HCT116 (cell line): ENCODE measurements around the gene CCSER1. TPM values are rescaled to one million over a fixed set of nuclear protein-coding genes. Genes with fewer than 3 reads are reported as not detected.

Experiments used
- ATAC-seq: fragments of 200-7000 bp; cut with Tn5 transposase; 2 replicates; pipeline ENCODE4 v1.9.1; 2020; ENCODE audit warnings: mild to moderate bottlenecking, moderate library complexity
- BruUV-seq: library from RNA; stranded (reverse); fragments of 400-500 nt; replicated peaks from 2 replicates; lab custom pipeline; 2021; lab: Mats Ljungman, UMichigan
- CTCF ChIA-PET: fragments of 300-600 bp; sonication (Branson Sonifier 250); formaldehyde crosslinking; loops from one replicate; lab custom pipeline; 2021; ENCODE audit warnings: antibody characterized with exemption; lab: Charles Lee
- POLR2A ChIA-PET: fragments of 300-600, 350-600 bp; sonication (Branson Sonifier 250); formaldehyde crosslinking; loops from one replicate; lab custom pipeline; 2021; ENCODE audit warnings: antibody characterized with exemption; lab: Charles Lee
- RAD21 ChIA-PET, 2 experiments: fragments of 300-600 bp; sonication (Branson Sonifier 250); formaldehyde crosslinking; loops; one replicate each; lab custom pipeline; 2023; ENCODE audit warnings: low total read pairs in 2 of 2; ENCODE audit not compliant: uncharacterized antibody in 2 of 2, unreplicated experiment in 2 of 2, low non-redundant PET in 1 of 2; lab: Charles Lee
- DNase-seq: peaks from one replicate; pipeline ENCODE4 v3.0.0-alpha.2; 2010; ENCODE audit warnings: low read depth, low spot score
- H2AFZ ChIP-seq: fragments of 200-600 bp; shearing (Covaris generic), sonication (generic); 2 replicates; pipeline ENCODE4 v1.6.1; 2017; ENCODE audit warnings: low read depth, mixed run types, mixed read lengths, antibody characterized with exemption, low read length; ENCODE audit not compliant: poor library complexity, severe bottlenecking
- H3K27ac ChIP-seq: 2 replicates; pipeline ENCODE4 v1.5.1; 2012; ENCODE audit warnings: low read depth, low read length
- H3K27me3 ChIP-seq: fragments of 200-600 bp; sonication (generic); 2 replicates; pipeline ENCODE4 v1.6.1; 2016; ENCODE audit warnings: mixed run types, low read length, mixed read lengths; ENCODE audit not compliant: insufficient read depth
- H3K36me3 ChIP-seq, 2 experiments: fragments of 200-500 bp in 1 of 2; fragments of 200-600 bp in 1 of 2; sonication (Bioruptor generic) in 1 of 2; sonication (generic) in 1 of 2; 2 replicates each; pipeline versions ENCODE4 v1.5.1 to v1.6.1; 2014 to 2016; ENCODE audit warnings: low read length in 2 of 2, inconsistent platforms in 1 of 2, mixed read lengths in 1 of 2, mixed run types in 1 of 2; ENCODE audit not compliant: insufficient read depth in 2 of 2, control insufficient read depth in 1 of 2
- H3K4me1 ChIP-seq, 2 experiments: fragments of 200-600 bp in 1 of 2; sonication (generic) in 1 of 2; 2 replicates each; pipeline versions ENCODE4 v1.5.1 to v1.6.1; 2012 to 2017; ENCODE audit warnings: low read length in 2 of 2, inconsistent platforms in 1 of 2, mild to moderate bottlenecking in 1 of 2, mixed read lengths in 1 of 2, mixed run types in 1 of 2, moderate library complexity in 1 of 2; ENCODE audit not compliant: insufficient read depth in 2 of 2, control insufficient read depth in 1 of 2
- H3K4me2 ChIP-seq: fragments of 200-600 bp; sonication (generic); 2 replicates; pipeline ENCODE4 v1.6.1; 2017; ENCODE audit warnings: mixed run types, low read length, mixed read lengths
- H3K4me3 ChIP-seq, 2 experiments: fragments of 200-600 bp in 1 of 2; sonication (generic) in 1 of 2; replicated peaks in 1 of 2; 2 replicates each; pipeline ENCODE4 v1.5.1; 2011 to 2016; ENCODE audit warnings: low read length in 2 of 2, control low read depth in 1 of 2, low read depth in 1 of 2, mild to moderate bottlenecking in 1 of 2, mixed read lengths in 1 of 2, mixed run types in 1 of 2
- H3K79me2 ChIP-seq: fragments of 200-600 bp; sonication (generic); 2 replicates; pipeline ENCODE4 v1.6.1; 2017; ENCODE audit warnings: mild to moderate bottlenecking, mixed run types, low read length, moderate library complexity, mixed read lengths; ENCODE audit not compliant: insufficient read depth
- H3K9ac ChIP-seq: fragments of 200-600 bp; sonication (generic); 2 replicates; pipeline ENCODE4 v1.6.1; 2016; ENCODE audit warnings: low read length, mixed read lengths
- H3K9me2 ChIP-seq: fragments of 200-600 bp; sonication (generic), shearing (Covaris generic); 2 replicates; pipeline ENCODE4 v1.6.1; 2017; ENCODE audit warnings: mixed run types, mild to moderate bottlenecking, moderate library complexity; ENCODE audit not compliant: insufficient read depth
- H3K9me3 ChIP-seq, 2 experiments: fragments of 200-500 bp in 1 of 2; fragments of 200-600 bp in 1 of 2; sonication (Bioruptor generic) in 1 of 2; sonication (generic) in 1 of 2; 2 replicates each; pipeline ENCODE4 v1.6.1; 2014 to 2017; ENCODE audit warnings: low read length in 2 of 2, mixed read lengths in 2 of 2, inconsistent platforms in 1 of 2, low read depth in 1 of 2, mild to moderate bottlenecking in 1 of 2, mixed run types in 1 of 2, moderate library complexity in 1 of 2; ENCODE audit not compliant: control insufficient read depth in 1 of 2, insufficient read depth in 1 of 2
- H4K20me1 ChIP-seq: fragments of 200-600 bp; sonication (generic), shearing (Covaris generic); 2 replicates; pipeline ENCODE4 v1.6.1; 2017; ENCODE audit warnings: mixed run types, mild to moderate bottlenecking, moderate library complexity; ENCODE audit not compliant: insufficient read depth
- CBX3 ChIP-seq: IDR thresholded peaks from 2 replicates; pipeline ENCODE4 v1.6.1; 2012; ENCODE audit warnings: low read depth
- CEBPB ChIP-seq: IDR thresholded peaks from 2 replicates; pipeline ENCODE4 v1.6.1; 2012; ENCODE audit warnings: low read depth
- EGR1 ChIP-seq: IDR thresholded peaks from 2 replicates; pipeline ENCODE4 v1.6.1; 2012; ENCODE audit warnings: low read depth
- ELF1 ChIP-seq: IDR thresholded peaks from 2 replicates; pipeline ENCODE4 v1.6.1; 2012; ENCODE audit warnings: low read depth, borderline replicate concordance
- EZH2 ChIP-seq: fragments of 200-600 bp; sonication (generic); IDR thresholded peaks from 2 replicates; pipeline ENCODE4 v1.6.1; 2017; ENCODE audit warnings: antibody characterized with exemption, mixed run types
- EZH2phosphoT487 ChIP-seq: fragments of 200-600 bp; IDR thresholded peaks from 2 replicates; pipeline ENCODE4 v1.6.1; 2018; ENCODE audit warnings: antibody characterized with exemption, borderline replicate concordance
- FOSL1 ChIP-seq: IDR thresholded peaks from 2 replicates; pipeline ENCODE4 v1.6.1; 2012; ENCODE audit warnings: low read depth
- POLR2A ChIP-seq: IDR thresholded peaks from 2 replicates; pipeline ENCODE4 v1.7.0; 2011; ENCODE audit warnings: borderline replicate concordance; ENCODE audit not compliant: insufficient read depth, insufficient read length; ENCODE audit errors: extremely low read depth
- RAD21 ChIP-seq: IDR thresholded peaks from 2 replicates; pipeline ENCODE4 v1.6.1; 2012; ENCODE audit warnings: low read depth, mild to moderate bottlenecking
- SP1 ChIP-seq: IDR thresholded peaks from 2 replicates; pipeline ENCODE4 v1.6.1; 2012; ENCODE audit warnings: low read depth
- SRF ChIP-seq: IDR thresholded peaks from 2 replicates; pipeline ENCODE4 v1.6.1; 2012; ENCODE audit warnings: low read depth
- TCF7L2 ChIP-seq: IDR thresholded peaks from 2 replicates; pipeline ENCODE4 v1.7.0; 2011; ENCODE audit warnings: borderline replicate concordance, inconsistent platforms; ENCODE audit not compliant: insufficient read depth, insufficient read length; ENCODE audit errors: extremely low read depth
- YY1 ChIP-seq: IDR thresholded peaks from 2 replicates; pipeline ENCODE4 v1.6.1; 2011; ENCODE audit warnings: low read length, low read depth, moderate library complexity, mild to moderate bottlenecking; ENCODE audit not compliant: insufficient replicate concordance; ENCODE audit errors: extremely low read depth
- ZFX ChIP-seq: fragments of 450-650 bp; IDR thresholded peaks from 2 replicates; pipeline ENCODE4 v1.6.1; 2017
- ZNF274 ChIP-seq: fragments of 200-500 bp; sonication (Bioruptor generic); IDR thresholded peaks from 2 replicates; pipeline ENCODE4 v1.6.1; 2014; ENCODE audit warnings: mild to moderate bottlenecking, low read depth, low read length, inconsistent platforms
- intact Hi-C: fragments of 100-400 bp; cut with micrococcal nuclease; formaldehyde crosslinking; loops from 2 replicates; pipeline ENCODE4 v1.10.0; 2022
- total RNA-seq: library from RNA; stranded (reverse); gene quantifications from one replicate; pipeline ENCODE4 v1.2.1, GENCODE V29; 2021; ENCODE audit not compliant: unreplicated experiment
- TF ChIP-seq, protein P1 (sequence below): IDR thresholded peaks from 2 replicates; pipeline ENCODE4 v1.6.1; 2012; ENCODE audit warnings: low read depth
- TF ChIP-seq, protein P2 (sequence below): IDR thresholded peaks from 2 replicates; pipeline ENCODE4 v1.6.1; 2011; ENCODE audit warnings: mild to moderate bottlenecking, low read length, moderate library complexity; ENCODE audit not compliant: insufficient replicate concordance; ENCODE audit errors: extremely low read depth
- TF ChIP-seq, protein P3 (sequence below), 3 experiments: fragments of 200-600 bp in 1 of 3; sonication (generic) in 1 of 3; IDR thresholded peaks in 2 of 3; conservative IDR thresholded peaks in 1 of 3; 2 replicates each; pipeline ENCODE4 v1.5.1; 2012 to 2017; ENCODE audit warnings: low read depth in 2 of 3, low read length in 2 of 3, antibody characterized with exemption in 1 of 3, borderline replicate concordance in 1 of 3, control low read depth in 1 of 3, mild to moderate bottlenecking in 1 of 3, mixed read lengths in 1 of 3, mixed run types in 1 of 3, moderate library complexity in 1 of 3; ENCODE audit not compliant: insufficient read depth in 1 of 3

The CCSER1 gene
- total RNA-seq, 1 experiment from 2014 or later, result 6.7 TPM

DNA sequence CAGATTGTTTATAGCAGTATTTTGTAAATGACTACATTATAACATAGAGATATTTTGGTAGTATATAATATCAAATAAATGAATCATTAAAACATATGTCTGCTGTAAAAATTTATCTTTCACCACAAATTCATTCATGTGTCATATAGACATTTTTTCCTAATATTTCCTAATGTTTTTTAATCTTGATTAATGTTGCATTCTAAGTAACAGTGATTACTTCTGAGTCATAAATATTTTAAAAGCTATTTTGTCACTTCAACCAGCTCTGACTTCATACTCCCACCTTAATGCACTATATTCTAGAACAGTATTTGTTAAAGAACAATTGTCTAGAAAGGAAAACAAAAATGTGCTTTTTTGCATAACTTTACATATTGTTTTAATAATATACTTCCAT is 904.6 kb downstream of the CCSER1 start:
- no peak for ATAC-seq
- H3K9ac ChIP-seq, result no peak overlapping the region
- DNase-seq, result no peak
- TF ChIP-seq TCF7L2, result no peak
- no peak for TF ChIP-seq POLR2A
- TF ChIP-seq EZH2, result no peak
- no peak for TF ChIP-seq ZFX
- TF ChIP-seq RAD21, result no peak
- no peak for TF ChIP-seq ELF1
- TF ChIP-seq FOSL1, result no peak
- TF ChIP-seq, protein P1, sequence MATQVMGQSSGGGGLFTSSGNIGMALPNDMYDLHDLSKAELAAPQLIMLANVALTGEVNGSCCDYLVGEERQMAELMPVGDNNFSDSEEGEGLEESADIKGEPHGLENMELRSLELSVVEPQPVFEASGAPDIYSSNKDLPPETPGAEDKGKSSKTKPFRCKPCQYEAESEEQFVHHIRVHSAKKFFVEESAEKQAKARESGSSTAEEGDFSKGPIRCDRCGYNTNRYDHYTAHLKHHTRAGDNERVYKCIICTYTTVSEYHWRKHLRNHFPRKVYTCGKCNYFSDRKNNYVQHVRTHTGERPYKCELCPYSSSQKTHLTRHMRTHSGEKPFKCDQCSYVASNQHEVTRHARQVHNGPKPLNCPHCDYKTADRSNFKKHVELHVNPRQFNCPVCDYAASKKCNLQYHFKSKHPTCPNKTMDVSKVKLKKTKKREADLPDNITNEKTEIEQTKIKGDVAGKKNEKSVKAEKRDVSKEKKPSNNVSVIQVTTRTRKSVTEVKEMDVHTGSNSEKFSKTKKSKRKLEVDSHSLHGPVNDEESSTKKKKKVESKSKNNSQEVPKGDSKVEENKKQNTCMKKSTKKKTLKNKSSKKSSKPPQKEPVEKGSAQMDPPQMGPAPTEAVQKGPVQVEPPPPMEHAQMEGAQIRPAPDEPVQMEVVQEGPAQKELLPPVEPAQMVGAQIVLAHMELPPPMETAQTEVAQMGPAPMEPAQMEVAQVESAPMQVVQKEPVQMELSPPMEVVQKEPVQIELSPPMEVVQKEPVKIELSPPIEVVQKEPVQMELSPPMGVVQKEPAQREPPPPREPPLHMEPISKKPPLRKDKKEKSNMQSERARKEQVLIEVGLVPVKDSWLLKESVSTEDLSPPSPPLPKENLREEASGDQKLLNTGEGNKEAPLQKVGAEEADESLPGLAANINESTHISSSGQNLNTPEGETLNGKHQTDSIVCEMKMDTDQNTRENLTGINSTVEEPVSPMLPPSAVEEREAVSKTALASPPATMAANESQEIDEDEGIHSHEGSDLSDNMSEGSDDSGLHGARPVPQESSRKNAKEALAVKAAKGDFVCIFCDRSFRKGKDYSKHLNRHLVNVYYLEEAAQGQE, result no peak
- TF ChIP-seq YY1, result no peak
- TF ChIP-seq SRF, result no peak
- no peak for TF ChIP-seq EGR1
- TF ChIP-seq SP1, result no peak
- TF ChIP-seq, protein P2, sequence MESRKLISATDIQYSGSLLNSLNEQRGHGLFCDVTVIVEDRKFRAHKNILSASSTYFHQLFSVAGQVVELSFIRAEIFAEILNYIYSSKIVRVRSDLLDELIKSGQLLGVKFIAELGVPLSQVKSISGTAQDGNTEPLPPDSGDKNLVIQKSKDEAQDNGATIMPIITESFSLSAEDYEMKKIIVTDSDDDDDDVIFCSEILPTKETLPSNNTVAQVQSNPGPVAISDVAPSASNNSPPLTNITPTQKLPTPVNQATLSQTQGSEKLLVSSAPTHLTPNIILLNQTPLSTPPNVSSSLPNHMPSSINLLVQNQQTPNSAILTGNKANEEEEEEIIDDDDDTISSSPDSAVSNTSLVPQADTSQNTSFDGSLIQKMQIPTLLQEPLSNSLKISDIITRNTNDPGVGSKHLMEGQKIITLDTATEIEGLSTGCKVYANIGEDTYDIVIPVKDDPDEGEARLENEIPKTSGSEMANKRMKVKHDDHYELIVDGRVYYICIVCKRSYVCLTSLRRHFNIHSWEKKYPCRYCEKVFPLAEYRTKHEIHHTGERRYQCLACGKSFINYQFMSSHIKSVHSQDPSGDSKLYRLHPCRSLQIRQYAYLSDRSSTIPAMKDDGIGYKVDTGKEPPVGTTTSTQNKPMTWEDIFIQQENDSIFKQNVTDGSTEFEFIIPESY, result no peak
- TF ChIP-seq ZNF274, result no peak
- TF ChIP-seq, protein P3, sequence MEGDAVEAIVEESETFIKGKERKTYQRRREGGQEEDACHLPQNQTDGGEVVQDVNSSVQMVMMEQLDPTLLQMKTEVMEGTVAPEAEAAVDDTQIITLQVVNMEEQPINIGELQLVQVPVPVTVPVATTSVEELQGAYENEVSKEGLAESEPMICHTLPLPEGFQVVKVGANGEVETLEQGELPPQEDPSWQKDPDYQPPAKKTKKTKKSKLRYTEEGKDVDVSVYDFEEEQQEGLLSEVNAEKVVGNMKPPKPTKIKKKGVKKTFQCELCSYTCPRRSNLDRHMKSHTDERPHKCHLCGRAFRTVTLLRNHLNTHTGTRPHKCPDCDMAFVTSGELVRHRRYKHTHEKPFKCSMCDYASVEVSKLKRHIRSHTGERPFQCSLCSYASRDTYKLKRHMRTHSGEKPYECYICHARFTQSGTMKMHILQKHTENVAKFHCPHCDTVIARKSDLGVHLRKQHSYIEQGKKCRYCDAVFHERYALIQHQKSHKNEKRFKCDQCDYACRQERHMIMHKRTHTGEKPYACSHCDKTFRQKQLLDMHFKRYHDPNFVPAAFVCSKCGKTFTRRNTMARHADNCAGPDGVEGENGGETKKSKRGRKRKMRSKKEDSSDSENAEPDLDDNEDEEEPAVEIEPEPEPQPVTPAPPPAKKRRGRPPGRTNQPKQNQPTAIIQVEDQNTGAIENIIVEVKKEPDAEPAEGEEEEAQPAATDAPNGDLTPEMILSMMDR (IDR thresholded peaks at IDR 0.05 in 2 of 3, conservative IDR thresholded peaks at IDR 0.05 in 1 of 3; ENCODE audit: borderline replicate concordance in 1 of 3, insufficient read depth in 1 of 3, low read depth in 2 of 3, low read length in 2 of 3), result no peak
- TF ChIP-seq CBX3, result no peak
- TF ChIP-seq EZH2phosphoT487, result no peak
- no peak for TF ChIP-seq CEBPB
- TF ChIP-seq, all 23 proteins: peak for 0
- intact Hi-C loops, result no loop called here
- ChIA-PET POLR2A (no interaction called here), CTCF (no interaction called here), RAD21 (no interaction called here)
- no peaks in the 10 kb centered on the region for H3K36me3 ChIP-seq
- no peak overlapping the region for H2AFZ ChIP-seq
- no peaks in the 10 kb centered on the region for H3K9me2 ChIP-seq
- no peaks in the 10 kb centered on the region for H3K27me3 ChIP-seq
- H3K27ac ChIP-seq, result no peak overlapping the region
- no peaks in the 10 kb centered on the region for H4K20me1 ChIP-seq
- no peak overlapping the region for H3K4me2 ChIP-seq
- H3K4me3 ChIP-seq, result no peak overlapping the region
- no peaks in the 10 kb centered on the region for H3K4me1 ChIP-seq
- H3K9me3 ChIP-seq, result no peaks in the 10 kb centered on the region
- no peaks in the 10 kb centered on the region for H3K79me2 ChIP-seq
- no TSS peak for BruUV-seq
